ENCODE results near the gene PLXNC1.

DNA sequence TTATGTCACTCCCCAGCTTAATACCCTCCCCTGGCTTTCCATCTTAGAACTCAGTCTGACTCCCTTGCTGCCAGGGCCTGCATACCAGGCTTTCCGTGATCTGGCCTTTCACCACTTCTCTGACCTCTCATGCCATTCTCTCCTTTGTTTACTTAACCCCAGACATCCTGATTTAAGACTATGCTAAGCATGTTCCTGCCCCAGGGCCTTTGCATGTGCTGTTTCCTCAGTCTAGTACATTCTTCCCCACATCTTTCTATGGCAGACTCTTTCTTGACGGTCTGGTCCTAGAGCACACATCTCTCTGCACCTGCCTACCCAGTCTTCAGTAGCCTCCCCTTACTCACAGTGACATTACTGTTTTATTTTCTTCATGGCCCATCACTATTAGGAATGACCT is 42.2 kb downstream of the PLXNC1 start:
- no peak for TF ChIP-seq POLR2AphosphoS5 (IDR thresholded peaks at IDR 0.05)
- TF ChIP-seq, protein P1, sequence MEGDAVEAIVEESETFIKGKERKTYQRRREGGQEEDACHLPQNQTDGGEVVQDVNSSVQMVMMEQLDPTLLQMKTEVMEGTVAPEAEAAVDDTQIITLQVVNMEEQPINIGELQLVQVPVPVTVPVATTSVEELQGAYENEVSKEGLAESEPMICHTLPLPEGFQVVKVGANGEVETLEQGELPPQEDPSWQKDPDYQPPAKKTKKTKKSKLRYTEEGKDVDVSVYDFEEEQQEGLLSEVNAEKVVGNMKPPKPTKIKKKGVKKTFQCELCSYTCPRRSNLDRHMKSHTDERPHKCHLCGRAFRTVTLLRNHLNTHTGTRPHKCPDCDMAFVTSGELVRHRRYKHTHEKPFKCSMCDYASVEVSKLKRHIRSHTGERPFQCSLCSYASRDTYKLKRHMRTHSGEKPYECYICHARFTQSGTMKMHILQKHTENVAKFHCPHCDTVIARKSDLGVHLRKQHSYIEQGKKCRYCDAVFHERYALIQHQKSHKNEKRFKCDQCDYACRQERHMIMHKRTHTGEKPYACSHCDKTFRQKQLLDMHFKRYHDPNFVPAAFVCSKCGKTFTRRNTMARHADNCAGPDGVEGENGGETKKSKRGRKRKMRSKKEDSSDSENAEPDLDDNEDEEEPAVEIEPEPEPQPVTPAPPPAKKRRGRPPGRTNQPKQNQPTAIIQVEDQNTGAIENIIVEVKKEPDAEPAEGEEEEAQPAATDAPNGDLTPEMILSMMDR (IDR thresholded peaks at IDR 0.05): no peak
